IPS-NIHi11 (cell line): ENCODE data around the gene XIRP1.
A peak's percentile ranks its signal among the peaks of the same experiment; 100 is the strongest.
"Not testable (repeated sequence)": the region's sequence is repeated elsewhere in the genome, so short reads cannot be mapped to it uniquely, and the experiment has no call there.

Experiments used
- DNase-seq: peaks from one replicate; pipeline ENCODE4 v3.0.0; 2012; ENCODE audit warnings: mixed read lengths, low spot score

XIRP1 gene

DNA sequence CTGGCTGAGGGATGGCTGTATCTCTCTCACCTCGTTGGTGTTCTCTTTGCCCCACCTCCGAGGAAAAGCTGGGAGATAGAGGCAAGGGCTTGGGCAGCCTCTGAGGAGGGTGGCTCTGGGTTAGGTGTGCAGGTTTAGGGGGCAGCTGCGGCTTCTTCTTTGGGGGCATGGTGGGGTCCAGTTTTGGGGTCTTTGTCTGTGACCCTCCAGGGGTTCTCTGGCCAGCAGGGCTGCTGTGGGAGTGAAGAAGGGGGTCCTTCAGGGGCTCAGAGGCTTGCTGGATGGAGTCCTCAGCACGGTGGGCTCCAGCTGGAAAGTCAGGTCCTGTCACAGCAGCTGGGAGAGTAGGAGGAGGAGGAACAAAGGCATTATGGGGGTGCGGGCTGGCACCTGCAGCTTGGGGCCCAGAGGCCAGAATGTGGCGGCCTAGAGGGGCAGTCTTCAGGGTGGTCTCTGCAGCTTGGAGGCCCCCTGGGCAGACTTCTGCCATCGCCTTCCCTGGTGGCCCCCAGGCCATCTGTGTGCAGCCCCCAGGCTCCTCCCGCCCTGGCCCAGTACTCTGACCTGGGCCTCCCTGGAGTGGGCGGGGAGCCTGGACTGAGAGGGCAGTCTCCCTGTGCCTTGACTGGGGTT lies 7.0 kb downstream of the XIRP1 start:
- no peak for DNase-seq

DNA sequence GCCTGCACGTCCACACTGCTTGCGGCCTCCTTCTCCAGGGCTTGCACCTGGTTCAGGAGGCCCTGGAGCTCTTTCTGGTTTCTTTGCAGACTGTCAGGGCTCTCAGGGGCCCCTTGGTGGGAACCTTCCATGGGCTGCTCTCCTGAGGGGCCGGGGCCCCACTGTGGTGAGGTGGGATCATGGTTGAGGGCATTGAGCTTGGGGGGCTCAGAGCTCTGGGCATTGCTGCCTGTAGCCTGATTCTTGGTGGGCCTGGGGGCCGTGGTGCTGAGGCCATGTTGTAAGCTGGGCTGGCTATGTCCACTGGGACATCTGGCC lies 7.5 kb downstream of the XIRP1 start:
- no peak for DNase-seq

DNA sequence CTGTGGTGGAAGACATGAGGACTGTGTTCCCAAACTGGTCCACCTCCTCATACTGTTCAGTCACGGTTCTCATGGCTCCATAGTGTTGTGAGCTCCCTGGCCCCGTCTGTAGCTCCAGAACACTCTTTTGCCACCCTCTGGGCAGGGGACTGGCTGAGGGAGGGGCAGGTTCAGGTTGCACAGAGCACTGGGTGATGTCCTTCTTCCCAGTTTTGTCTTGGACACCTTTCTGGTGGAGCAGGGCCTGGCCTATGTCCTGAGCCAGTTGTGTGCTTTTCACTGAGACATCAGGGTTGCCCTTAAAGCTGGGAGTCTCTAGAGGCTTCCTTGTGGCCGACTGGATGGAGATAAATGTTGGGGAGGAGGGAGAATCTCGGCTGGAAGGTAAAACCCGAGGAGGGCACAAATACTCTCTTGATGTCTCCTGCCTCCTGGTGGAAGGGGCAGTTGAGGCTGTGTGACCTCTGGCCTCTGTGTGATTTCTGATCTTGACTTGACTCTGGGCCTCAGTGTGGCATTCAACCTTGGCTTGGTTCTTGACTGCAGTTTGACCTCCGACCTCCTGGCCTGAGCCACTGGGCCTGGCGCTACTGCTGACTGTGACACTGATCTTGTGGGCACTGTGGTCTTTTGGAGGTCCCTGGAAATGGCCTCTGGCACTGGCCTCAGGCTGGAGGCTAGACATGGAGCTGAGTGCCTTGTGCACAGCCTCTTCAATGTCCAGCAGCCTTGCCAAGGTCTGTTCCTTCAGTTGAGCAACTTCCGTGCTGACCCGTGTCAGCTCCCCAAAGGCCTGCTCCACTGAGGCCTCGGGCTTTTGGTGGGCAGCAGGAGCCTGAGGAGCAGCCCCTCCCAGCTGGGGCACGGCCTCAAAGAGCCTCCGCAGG lies 8.1 kb downstream of the XIRP1 start:
- no peak for DNase-seq

DNA sequence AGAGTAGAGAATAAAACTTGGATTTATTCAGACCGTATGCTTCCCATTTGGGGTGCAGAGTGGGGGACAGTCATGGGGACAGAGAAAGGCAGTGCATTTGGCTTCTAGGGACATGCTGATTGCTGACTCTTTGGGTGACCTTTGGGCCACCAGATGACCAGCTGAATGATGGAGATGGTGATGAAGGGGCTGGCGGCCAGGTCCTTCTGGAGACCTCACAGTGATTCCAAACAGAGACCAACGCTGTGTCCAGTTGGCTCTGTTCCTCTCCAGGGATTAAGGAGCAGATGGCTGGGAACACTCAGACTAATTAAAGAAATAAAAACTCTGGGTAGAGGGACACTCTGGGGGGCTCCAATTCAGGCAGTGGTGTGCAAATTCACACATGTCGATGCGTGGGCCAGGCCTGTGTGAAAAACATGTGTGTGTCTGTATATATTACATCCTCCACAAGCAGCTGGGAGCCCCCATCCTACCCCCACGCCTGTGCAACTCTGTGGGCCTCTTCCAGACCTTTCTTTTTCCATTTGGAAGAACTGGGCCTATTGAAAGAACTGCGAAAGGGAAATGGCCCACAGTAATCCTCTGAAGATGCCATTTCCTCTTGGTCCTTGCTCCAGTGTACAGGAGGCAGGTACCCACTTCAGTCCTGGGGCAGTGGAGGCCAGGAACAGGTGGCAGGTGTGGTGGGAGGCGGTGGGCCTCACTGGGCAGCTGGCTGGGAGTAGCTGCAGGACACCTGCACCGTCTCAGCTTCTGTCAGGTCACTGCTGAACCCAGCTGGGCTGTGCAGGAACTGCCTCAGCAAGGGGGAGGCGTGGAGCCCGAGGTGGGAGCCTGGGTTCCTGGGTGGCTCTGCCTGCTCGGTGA lies 8.9 kb downstream of the XIRP1 start:
- no peak for DNase-seq

DNA sequence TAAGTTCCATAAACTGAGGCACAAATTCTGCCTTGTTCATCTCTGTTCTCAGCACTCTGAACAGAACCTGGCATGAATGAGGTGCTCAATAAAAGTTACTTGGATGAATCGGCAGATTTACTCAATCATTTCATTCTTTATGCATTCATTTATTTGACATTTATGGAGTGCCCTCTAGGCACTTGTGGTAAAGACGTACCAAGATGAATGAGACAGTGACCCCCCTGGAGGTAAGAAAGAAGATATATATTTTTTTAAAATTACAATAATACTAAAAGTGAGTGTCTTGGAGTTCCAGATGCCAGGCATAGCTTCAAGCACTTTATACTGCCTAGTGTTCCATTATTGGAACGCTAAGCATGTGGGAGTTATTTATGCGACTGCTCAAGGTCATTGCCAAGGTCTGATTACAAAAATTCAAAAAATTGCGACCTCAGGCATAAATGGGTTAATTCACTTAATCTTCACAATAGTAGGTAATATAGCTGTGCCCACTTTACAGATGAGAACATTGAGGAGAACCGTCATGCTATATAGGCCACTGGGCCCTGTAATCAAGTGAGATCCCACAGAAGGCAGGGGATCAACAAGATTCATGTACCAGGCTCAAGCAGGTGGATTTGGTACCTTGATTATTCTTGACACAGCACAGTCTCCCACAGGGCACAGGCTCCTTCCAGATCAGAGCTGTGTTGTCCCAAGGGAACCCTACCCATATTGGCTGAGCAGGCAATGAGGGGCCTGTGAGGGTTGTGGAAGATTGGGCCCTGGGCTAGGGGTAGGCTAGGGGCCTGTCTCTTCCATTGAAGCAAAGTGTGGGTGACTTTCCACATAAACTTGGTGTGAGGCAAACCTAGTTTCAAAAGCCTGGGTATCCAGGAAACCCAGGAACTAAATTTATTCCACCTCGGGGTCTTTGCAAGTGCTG lies 10.7 kb downstream of the XIRP1 start:
- DNase-seq = no peak

DNA sequence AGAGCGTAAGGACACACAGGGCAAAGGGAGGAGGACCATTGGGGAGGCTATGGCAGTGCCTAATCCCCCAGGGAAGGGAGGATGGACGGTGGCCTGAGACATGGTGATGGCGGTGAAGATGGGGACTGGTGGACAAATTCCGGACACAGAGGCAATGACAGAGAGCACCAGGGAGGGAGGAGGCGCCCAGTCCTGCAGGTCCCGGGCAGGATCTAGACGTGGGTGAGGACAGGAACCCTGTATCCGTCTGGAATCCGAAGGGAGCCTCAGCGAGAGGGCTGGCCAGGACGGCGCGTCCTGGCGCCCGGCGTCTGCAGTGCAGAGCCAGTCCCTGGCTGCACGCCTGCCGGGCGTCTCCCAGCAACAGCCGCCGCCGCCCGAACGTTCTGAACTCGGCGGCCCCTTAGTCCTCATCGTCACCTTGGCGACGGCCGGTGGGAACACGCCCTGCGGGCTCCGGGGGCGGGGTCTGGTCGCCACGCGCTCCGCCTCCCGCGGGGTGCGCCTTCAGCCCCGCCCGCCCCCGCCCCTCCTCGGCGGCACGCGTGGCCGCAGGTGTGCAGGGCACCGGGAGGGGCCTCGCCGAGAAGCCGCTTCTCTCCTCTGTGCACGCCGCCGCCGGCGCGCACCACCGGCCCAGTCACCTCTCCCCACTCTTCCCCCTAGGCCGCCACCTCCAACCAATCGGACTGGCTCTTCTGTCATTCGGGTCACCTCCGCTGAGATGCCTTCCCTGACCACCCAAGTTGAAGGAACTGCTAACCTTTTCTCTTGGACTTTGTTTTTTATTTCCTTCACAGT lies 11.6 kb downstream of the XIRP1 start:
- peak; percentile 95 for DNase-seq

DNA sequence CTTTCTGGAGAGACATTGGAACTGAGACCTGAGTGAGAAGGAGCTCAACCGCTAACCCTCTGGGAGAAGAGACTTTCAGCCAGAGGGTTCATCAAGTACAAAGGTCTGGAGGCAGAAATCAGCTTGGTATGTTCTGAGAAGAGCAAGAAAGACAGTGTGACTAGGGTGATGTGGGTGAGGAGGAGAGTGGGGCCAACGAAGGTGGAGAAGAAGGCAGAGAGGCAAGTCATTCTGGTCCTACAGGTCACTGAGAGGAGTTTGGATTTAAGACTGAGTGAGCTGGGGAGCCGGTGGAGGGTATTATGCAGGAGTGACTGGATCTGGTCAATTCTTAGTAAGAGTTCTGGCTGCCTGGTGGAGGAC lies 12.2 kb downstream of the XIRP1 start:
- no peak for DNase-seq

DNA sequence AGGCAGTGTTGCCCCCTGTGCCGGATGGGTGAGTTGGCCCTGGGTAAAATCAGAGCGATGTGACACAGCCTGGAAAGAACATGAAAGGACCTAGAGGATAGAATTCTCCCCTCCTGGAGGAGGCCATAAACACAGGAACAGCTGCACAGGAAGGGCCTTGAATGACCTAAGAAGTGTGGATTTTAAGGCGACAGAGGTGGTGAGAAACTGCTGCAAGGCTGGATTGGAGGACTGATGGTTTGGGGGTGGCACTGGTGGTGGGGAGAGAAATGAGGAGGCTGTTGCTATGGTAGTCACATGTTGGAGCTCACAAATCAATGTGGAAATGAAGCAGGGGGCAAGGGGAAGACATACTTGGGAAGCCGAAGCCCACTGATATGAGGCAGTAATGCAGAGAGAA lies 13.8 kb downstream of the XIRP1 start:
- DNase-seq = no peak

DNA sequence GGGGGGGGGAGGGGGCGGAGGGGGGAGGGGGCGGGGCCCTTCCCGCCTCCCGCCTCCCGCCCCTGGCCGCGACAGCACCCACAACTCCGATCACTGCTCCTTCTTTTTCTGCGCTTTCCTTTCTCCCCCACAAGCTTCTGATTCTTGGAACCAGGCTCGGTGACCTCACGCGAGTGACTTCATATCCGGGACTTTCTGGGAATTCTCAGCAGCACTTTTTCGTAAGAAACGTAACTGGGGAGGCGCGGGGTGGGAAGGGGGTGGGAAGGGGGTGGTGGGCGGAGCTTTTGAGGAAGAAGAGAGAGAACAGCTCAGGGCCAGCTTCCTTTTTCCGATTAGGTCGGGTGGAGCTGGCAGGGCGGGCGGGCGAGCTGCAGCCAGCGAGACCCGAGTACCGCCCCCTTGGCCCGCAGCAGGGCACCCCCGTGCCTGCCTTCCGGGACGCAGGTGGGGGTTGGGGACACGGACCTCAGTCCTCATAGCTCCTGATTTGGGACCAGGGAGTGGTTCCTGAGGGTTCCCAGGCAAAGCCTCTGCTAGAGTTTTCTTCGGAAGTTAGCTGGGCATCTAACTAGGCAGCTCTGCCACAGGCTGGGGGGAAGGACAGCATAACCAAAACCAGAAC lies 14.6 kb downstream of the XIRP1 start:
- peak; percentile 83 for DNase-seq

DNA sequence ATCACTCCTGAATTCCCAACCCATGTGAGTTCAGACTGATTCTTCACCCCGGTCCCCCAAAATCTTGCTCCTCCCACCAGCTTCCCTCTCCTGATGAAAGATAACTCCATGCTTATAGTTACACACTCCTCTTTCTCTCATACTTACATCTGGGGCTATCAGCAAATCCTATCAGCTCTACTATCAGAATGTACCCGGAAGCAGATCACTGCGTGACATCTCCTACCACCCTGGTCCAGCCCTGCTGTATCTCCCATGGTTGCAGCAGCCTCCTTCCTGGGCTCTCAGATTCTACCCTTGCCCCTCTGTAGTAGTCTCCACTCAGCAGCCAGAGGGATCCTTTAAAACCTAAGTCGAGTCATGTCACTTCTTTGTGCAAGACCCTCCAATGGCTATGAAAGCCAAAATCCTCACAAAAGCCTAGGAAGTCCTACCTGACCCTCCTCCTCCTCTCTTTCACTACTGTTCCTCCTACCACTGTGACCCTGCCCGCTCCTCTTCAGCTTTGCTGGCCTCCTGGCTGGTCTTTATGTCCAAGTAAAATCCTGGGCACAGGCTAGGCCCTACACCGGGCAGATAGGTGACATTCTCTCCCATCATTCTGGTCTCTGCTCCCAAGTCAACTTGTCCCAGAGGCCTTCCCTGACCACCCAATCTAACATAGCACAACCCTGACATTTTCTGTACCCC lies 16.2 kb downstream of the XIRP1 start:
- no peak for DNase-seq

DNA sequence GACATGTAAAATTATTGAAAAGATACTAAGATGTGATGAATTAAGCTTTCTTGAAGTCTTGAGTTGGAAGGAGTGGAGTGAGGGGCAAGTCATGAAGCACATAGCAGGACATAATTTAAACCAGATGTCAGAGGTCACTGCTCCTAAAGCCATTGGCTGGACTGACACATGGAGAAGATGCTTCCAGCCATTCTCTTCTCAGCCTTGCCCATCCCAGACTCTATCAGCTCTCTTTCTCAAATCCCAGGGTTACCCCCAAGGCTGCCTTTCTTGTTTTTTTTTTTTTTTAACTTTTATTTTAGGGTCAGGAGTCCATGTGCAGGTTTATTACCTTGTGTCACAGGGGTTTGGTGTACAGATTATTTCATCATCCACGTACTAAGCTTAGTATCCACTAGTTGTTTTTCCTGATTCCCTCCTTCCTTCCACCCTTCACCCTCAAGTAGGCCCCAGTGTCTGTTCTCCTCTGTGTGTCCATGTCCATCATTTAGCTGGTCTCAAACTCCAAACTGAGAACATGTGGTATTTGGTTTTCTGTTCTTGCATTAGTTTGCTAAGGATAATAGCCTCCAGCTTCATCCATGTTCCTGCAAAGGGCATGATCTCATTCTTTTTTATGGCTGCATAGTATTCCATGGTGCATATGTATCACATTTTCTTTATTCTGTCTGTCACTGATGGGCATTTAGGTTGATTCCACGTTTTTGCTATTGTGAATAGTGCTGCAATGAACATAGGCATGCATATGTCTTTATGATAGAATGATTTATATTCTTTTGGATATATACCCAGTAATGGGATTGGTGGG lies 18.9 kb downstream of the XIRP1 start:
- DNase-seq = no peak

DNA sequence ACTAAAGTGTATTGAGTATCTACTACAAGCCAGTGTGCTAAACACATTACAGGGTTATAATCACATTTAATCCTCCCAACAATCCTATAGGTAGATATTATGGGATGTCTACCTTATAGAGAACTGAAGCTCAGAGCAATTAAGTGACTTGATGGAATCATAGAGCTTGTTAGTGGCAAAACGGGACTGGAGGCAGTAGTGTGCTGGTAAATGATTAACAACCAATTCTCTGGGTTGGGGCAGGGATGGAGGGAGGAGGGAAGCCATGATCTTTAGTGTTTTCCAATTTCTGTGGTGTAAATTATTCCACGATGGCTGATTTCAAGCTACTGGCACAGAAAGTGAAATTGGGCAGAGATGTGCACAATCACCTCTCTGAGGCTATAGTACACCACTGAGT lies 20.5 kb downstream of the XIRP1 start:
- DNase-seq = no peak

DNA sequence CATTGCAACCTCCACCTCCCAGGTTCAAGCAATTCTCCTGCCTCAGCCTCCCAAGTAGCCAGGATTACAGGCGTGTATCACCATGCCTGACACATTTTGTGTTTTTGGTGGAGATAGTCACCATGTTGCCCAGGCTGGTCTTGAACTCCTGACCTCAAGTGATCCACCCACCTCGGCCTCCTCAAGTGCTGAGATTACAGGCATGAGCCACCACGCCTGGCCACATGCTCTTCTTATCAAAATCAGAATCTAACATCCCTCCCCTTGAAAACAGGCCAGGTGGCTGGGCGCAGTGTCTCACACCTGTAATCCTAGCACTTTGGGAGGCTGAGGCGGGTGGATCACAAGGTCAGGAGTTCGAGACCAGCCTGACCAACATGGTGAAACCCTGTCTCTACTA lies 21.5 kb downstream of the XIRP1 start:
- DNase-seq = not testable (repeated sequence)

DNA sequence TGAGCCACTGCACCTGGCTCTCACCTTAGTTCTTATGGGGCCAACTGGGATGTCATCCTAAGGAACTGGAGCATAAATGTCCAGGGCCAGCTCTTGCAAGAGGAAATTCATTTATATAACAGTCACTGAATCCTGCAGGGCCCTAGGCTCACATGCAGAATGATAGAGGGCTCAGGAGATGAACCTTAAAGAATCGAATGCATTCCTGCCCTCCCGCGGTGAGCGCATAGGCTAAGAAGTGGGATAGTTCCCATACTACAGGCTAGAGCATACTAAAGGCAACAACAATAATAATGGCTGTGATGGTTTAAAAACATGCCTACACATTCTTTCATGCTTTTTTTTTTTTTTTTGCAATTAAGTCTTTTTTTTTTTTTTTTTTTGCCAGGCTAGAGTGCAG lies 21.9 kb downstream of the XIRP1 start:
- DNase-seq = peak; percentile 46

DNA sequence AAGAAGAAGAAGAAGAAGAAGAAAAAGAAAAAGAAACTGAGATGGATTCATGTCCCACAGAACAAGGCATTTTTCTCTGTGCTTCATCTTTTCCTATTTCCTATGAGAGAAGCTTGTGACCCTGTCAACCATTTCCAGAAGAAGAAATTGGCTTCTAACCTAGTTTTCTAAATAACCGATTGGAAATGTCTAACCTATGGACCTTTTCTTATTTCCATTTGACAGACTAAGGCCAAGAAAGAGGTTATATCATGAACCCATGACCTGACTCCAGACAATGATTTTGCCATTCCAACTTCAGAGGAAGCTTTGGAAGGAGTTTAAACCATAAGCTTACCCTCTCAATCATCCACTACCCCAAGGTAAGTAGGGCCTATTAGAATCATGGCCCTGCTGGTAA lies 22.7 kb downstream of the XIRP1 start:
- DNase-seq = no peak

DNA sequence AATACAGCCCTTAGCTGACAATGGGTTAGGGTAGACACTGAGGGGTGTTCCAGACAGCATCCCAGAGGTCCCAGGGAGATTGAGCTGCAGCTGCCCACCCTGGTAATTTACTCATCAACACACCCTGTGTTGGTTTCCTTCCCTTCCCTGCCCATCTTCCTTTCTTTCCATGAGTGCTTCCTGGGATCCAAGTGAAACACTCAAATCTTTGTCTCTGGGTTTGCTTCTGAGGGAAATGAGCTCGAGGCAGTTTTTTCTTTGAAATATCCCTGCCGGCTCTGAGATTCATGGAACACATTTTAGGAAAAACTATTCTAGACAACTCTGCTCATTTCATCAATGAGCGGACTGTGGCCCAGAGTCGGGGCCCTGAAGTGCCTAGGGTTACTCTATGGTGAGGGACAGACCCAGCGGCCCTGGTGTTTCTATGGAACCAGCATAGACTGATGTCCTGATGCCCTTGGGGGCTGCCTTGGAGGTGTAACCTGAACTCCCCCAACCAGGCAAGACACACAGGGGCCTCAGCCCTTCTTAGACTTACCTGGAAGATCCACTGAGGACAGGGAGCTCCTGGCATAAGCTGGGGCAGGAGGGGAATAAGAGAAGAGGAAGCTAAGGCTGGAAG lies 24.1 kb downstream of the XIRP1 start:
- no peak for DNase-seq

DNA sequence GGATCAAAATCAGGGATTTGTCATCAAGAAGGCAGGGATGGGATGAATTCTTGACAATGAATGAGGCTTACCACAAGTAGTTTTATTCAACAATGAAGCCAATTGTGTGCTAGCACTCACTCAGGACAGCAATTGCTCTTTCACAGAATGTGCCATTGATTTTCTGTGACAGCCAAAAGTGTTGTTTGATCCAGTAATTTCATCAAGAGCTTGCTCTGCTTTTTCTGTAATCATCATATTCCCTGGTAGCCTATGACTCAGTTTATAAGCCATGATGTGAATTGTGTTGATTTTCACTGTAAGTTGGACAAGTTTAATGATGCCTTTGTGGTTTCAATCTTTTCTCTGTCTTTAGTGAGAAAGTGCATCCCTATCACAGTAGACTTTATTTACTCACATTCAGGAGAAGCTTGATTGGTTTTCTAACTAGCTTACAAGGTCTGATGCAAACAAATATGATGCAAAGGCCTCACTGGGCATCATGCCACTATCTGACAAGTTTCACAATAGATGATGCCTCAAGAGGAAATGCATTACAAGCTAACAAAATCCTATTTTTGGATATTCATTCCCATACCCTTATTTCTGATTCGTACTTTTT lies 25.4 kb downstream of the XIRP1 start:
- no peak for DNase-seq

DNA sequence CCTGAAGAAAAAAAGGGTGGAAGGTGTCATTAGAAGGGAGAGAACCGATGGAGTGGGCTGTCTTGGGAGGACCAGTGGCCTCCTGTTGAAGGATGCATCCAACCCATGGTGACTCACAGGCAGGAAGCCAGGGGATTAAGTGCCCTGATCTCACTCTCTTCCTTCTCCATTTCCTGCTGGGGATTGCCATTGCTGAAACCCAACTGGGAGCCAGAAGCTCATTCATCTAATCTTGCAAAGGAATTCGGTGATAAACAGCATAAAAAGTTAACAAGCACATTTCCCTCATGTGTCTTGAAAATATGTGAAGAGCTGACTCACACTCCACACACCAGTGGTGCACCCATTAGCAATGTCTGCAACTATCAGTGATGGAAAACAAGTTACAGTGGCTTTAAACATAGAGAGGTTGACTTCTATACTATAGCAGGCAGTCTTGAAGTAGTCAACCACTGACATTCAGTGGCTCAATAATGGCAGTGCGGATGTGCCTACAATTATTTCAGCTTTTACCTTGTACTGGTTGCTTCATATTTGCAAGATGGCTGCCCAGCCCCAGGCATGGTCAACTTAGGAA lies 26.2 kb downstream of the XIRP1 start:
- no peak for DNase-seq
